PC-3 (cell line): Measurements from ENCODE around the gene GAS2L3.

Source experiments
- EZH2phosphoT487 ChIP-seq: fragments of 300-600 bp; sonication (generic); IDR thresholded peaks from 2 replicates; pipeline ENCODE4 v1.6.1; 2018; ENCODE audit warnings: mild to moderate bottlenecking, antibody characterized with exemption, low read length, borderline replicate concordance
- TF ChIP-seq, protein P1 (sequence below): fragments of 300-600 bp; sonication (generic); conservative IDR thresholded peaks from 2 replicates; pipeline ENCODE4 v1.5.1; 2017; ENCODE audit warnings: antibody characterized with exemption, low read depth, mild to moderate bottlenecking, low read length

DNA sequence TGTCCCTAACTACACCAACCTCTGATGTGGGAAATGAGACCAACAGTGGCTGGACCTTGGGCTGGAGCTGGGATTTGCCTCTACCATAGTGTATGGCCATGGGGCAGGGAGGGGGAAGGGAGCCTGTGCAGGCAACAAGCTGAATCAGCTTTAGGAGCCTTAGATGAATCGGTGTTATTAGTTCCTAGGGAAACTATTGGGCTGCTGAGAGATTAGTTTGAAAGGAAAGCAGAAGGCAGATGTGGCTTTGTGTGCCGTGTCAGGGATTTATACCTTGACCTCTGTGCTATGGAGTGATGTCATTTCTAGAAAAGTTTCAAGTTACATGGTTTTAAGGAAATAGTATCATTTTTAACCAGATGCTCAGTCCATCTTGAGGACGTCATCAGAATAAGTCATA is 19.5 kb upstream of the GAS2L3 start:
- TF ChIP-seq, protein P1, sequence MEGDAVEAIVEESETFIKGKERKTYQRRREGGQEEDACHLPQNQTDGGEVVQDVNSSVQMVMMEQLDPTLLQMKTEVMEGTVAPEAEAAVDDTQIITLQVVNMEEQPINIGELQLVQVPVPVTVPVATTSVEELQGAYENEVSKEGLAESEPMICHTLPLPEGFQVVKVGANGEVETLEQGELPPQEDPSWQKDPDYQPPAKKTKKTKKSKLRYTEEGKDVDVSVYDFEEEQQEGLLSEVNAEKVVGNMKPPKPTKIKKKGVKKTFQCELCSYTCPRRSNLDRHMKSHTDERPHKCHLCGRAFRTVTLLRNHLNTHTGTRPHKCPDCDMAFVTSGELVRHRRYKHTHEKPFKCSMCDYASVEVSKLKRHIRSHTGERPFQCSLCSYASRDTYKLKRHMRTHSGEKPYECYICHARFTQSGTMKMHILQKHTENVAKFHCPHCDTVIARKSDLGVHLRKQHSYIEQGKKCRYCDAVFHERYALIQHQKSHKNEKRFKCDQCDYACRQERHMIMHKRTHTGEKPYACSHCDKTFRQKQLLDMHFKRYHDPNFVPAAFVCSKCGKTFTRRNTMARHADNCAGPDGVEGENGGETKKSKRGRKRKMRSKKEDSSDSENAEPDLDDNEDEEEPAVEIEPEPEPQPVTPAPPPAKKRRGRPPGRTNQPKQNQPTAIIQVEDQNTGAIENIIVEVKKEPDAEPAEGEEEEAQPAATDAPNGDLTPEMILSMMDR = no peak
- no peak for TF ChIP-seq EZH2phosphoT487
